GM21576 (cell line): ENCODE results near the gene STK24.
"Not testable (repeated sequence)": the region's sequence is repeated elsewhere in the genome, so short reads cannot be mapped to it uniquely, and the experiment has no call there.

Experiments used
- ATAC-seq: cut with Tn5 transposase; IDR thresholded peaks from one replicate; pipeline ENCODE4 v1.9.1; 2021; ENCODE audit warnings: mild to moderate bottlenecking, moderate library complexity; ENCODE audit not compliant: unreplicated experiment

Gene STK24

GRCh38 chr13:98584668-98585397 is 7.9 kb upstream of the STK24 start:
- no peak for ATAC-seq

DNA sequence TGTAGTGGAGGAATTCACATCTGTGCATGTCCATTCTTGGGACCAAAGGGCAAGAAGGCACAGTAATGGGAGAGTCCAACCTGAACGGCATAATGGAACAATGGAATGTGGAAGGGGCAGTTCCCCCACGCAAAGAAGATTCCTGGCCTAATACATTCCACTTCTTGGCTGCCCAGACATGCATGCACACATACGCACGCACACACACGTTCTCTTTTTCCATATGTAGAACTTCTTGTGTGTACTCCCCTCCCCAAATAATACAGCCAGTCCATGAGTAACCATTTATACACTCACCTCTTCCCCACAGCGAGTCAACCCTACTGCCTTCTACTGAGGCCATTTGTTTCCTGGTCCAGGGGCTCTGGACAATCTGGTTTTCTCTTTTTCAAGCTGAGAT is 6.0 kb upstream of the STK24 start:
- ATAC-seq, result no peak

GRCh38 chr13:98581971-98582702 is 5.2 kb upstream of the STK24 start:
- ATAC-seq, result no peak

GRCh38 chr13:98581381-98581780 is 4.5 kb upstream of the STK24 start:
- no peak for ATAC-seq

DNA sequence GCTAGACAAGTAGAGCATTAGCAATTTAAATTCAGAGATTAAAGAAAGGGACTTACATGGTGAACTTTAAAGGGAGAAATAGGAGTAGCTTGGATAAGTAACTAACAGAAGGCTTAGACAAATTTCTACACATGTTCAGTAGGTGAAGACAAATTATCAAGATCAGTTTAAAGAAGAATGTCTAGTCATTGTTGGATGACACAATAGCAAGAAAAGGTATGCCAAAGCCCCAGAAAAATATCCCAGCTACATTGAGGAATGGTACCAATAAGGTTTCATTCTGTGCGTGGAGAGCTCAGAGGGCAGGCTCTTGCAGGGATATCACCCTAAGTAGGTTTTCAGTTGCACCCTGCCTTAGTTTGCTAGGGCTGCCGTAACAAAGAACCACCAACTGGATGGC is 3.5 kb upstream of the STK24 start:
- no peak for ATAC-seq

DNA sequence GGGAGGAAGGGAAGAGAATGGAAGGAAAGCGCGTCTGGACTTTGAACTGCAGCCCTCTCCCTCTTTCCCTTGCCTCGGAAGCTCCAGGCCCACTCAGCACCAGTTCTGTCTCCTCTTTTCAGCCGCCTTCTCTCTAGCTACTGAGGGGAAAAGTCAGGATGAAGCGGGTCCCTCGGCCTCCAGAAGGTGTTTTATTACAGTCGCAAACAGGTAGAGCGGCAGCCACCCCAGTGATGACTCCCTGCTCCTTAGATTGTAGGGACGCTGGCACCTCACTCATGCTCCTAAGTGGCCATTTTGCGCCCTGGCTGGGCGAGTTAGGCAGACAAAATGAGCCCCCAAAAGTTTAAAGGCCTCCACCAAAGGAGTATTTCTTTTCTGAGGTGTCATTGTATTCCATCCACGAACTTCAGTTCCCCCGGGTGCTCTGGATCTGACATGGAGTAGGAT is 954 bp upstream of the STK24 start:
- ATAC-seq, result no peak

DNA sequence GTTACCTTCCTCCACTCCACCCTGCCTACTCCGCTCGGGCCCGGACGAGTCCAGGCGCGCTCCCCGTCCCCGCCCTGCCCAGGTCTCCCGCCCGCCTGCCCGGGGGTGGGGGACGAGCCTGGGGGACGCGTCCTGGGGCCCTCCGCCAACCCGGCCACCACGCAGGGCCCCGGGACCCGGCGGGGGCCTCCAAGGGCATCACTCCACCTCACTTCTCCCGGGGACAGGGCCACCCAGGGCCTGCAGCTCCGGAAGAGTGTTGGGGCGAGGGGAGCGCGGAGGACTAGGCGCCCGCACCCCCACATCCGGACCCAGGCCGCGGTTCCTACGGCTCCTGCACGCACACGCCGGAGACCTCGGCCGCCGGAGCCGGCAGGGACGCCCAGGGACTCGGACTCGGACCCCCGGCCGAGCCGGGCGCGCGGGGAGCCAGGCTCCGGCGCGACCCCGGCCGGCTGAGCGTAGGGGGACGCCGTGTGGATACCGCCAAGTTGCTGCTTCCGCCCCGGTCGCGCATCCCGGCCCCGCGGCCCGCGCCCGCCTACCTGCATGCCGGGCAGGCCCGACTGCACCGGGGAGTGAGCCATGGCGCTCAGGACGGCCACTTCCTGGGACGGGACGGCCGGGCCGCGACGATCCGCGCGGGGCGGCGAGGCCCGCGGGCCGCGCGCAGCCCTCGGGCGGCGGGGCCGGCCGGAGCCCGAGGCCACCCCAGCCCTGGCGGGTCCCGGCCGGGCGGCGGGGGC is 534 bp downstream of the STK24 start:
- ATAC-seq, result peak; percentile 28

- no peak for ATAC-seq
Measured at GRCh38 chr13:98575904-98576199, 1.1 kb downstream of the STK24 start.

DNA sequence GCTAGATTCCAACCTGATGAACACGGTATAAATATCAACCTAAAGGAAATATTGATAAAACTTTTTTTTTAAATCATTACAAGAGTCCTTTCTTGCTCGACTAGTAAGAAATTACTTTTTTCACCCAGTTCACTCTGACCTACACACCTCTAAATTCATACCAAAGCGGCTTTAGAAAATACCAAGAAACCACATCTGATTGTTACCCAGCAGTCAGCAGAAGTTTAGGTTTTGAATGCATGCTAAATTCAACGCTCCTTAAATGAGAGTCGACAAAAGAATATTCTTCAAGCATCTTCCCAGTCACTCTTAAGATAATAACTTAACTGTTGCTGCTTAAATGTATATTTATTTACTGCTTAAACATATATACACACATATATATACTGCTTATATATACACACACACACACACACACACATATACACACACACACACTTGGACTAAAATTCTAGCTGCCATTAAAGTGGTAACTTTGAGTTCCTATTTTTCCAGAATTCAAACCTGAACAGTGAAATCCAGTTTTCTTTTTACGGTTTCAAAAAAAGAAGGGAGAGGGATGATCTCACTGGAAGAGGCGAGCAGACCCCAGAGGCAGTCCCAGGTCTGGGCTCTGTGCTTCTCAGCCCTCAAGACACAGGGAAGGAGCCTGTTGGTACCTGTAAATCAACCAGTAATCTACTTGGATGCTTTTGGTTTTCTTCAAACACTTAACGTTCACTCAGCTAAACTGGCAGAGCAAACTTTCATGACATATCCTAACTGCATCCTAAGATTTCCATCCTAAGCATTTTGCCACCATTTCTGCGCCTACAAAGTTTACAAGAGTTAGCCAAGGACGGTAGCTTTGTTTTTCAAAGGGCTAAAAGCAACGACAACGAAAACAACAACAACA is 1.7 kb downstream of the STK24 start:
- no peak for ATAC-seq

GRCh38 chr13:98571955-98572662 is 4.8 kb downstream of the STK24 start:
- no peak for ATAC-seq

GRCh38 chr13:98570929-98571372 is 6.0 kb downstream of the STK24 start:
- ATAC-seq, result peak; percentile 84

- ATAC-seq, result not testable (repeated sequence)
Measured at GRCh38 chr13:98569494-98570367, 7.2 kb downstream of the STK24 start.

DNA sequence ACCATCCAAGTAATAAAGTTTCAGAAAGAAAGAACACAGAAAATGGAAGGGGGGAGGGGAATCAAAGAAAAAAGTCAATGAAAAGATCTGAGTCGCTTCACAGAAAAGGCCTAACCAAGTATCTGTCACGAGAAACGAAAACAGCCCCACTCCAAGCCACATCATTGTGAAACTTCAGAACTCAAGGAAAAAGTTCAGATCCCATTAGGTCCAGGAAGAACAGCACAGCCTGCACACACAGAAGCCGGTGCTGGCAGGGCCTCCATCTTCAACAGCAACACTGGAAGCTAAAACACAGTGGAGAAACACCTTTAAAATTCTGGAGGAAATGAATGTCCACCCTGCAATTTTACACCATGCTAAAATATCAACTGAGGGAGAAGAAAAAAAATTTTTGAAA is 8.0 kb downstream of the STK24 start:
- no peak for ATAC-seq

DNA sequence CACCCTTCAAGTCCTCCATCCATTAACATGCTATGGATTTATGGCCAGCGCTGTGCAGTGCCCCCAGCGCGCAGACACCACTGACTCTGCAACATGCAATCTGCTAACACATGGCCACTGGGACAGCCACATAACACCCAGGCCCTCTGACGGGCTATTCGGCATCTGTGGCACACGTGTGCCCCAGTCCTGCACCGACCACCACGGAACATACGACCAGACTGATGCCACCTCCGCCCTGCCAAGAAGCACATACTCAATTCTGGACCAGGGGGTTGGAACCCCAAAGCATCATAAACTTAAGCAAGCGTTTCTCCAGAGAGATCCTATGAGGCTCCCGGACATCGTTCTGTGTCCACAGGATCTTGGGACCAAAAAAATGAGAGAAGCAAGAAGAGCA is 9.8 kb downstream of the STK24 start:
- no peak for ATAC-seq

DNA sequence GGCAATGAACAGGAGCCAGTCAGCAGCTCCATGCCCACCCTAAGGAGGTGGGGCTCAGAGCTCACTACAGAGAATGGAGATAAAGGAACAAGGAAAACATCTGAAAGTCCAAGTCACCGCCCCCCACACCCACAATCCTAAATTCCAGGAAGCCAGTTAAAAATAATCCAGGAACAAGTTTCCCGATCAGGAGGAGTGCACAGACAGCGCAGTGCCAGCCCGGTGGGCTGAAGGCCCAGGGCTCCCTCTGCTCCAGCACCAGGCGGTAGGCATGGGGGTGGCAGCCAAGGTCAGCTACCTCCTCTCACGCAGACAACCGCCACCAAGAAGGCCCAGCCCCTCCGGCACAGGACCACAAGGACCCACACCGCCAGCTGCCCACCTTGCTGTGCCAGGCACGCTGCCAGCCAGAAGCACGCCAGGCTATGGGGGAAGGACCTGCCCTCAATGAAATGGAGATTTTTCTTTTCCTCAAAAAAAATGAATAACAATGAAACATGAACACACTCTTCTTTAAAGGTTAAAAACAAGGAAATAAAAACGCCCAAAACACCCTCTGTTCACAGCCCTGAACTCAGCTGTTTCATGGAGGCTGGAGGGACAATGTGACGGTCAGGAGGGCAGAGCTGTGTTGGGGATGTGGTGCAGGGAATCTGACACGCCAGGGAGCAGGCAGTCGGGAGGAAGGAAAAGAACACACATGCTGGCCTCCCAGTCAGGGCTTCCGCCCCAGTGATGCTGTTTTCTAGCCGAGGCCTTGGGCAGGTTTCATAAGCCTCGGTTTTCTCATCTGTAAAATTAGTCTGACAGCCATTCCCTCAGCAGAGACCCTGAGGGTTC is 11.0 kb downstream of the STK24 start:
- ATAC-seq, result no peak

- no peak for ATAC-seq
Measured at GRCh38 chr13:98564204-98564603, 12.7 kb downstream of the STK24 start.

DNA sequence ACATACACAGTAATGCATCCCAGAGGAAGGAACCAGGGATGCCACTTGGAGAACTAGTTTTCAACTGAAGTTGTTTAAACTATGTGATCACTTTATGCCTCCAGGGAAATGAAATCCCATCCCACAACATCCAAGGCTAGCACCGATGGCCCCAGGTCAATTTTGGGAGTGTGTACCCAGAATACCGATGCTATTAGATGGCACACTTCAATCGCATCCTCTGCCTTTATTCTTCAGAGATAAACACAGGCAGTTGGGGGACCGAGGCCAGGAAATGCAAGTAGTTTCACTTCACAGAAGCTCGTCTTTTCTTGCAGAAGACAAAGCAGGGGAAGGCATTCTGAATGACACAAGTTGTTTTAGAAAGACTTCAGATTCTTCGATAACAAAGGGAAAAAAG is 13.8 kb downstream of the STK24 start:
- no peak for ATAC-seq

DNA sequence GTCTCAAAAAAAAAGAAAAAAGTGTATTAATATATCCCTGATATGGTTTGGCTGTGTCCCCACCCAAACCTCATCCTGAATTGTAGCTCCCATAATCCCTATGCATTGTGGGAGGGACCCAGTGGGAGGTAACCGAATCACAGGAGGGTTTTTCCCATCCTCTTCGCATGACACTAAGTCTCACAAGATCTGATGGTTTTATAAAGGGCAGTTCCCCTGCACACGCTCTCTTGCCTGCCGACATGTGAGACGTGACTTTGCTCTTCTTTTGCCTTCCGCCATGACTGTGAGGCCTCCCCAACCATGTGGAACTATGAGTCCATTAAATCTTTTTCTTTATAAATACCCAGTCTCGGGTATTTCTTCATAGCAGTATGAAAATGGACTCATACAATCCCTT is 17.7 kb downstream of the STK24 start:
- ATAC-seq, result no peak
